ENCODE data around the gene CD160.
A peak's percentile ranks its signal among the peaks of the same experiment; 100 is the strongest.

CD160 gene

DNA sequence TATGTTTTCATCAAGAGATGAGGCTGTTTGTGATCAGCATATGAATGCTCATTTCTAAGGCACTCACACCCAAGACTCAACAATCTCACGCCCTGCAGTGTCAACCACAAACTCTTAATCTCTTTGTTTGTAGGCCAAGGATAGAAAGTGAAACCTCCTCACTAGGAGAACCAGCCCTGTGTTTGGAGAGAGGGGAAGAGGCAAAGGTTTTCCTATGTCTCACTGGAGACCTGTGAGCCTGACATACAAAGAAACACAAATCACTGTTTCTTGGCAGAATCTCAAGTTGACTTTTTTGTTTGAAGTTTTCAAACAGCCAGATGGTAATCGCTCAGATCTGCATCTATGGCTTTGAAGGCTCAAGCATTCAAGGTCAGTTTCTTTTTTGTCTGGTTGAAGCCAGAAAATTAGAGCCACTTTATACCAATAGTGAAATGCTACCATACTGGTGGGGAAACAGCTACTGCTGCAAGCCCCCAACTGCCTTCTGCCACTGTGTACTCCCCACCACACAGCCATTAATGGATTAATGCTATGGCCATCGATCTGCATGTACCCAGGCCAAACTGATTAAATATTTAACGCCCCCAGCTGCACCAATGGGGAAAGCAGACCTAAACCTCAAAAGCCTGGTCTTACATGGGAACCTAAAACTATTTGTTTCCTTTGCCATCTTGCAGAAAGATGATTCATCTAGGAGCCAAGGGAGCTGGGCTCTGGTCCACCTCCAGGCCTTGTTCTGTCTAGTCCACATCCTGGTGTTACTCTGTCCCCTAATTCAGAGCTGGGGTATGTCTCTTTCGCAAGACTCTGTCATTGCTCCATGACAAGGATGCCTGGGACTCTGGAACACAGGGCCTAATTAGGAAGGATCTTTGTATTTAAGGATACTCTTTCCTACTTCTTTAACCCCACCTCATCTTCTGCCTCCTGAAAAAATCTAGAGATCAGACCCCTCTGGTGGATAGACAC, 28.4 kb upstream of the CD160 start:
- DNase-seq (ENCODE audit: low read depth): peak; percentile 21
- no peak overlapping the region for H3K4me3 ChIP-seq (ENCODE audit: low read depth, low read length)
- no peak for TF ChIP-seq POLR2A (IDR thresholded peaks at IDR 0.05; ENCODE audit: extremely low read depth, insufficient read length)
- TF ChIP-seq, protein P1, sequence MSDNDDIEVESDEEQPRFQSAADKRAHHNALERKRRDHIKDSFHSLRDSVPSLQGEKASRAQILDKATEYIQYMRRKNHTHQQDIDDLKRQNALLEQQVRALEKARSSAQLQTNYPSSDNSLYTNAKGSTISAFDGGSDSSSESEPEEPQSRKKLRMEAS (IDR thresholded peaks at IDR 0.05; ENCODE audit: low read depth, low read length): no peak
- no peak for TF ChIP-seq MYC (IDR thresholded peaks at IDR 0.05; ENCODE audit: low read depth, low read length)
- TF ChIP-seq, protein P2, sequence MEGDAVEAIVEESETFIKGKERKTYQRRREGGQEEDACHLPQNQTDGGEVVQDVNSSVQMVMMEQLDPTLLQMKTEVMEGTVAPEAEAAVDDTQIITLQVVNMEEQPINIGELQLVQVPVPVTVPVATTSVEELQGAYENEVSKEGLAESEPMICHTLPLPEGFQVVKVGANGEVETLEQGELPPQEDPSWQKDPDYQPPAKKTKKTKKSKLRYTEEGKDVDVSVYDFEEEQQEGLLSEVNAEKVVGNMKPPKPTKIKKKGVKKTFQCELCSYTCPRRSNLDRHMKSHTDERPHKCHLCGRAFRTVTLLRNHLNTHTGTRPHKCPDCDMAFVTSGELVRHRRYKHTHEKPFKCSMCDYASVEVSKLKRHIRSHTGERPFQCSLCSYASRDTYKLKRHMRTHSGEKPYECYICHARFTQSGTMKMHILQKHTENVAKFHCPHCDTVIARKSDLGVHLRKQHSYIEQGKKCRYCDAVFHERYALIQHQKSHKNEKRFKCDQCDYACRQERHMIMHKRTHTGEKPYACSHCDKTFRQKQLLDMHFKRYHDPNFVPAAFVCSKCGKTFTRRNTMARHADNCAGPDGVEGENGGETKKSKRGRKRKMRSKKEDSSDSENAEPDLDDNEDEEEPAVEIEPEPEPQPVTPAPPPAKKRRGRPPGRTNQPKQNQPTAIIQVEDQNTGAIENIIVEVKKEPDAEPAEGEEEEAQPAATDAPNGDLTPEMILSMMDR (IDR thresholded peaks at IDR 0.05; ENCODE audit: low read depth, low read length): no peak

DNA sequence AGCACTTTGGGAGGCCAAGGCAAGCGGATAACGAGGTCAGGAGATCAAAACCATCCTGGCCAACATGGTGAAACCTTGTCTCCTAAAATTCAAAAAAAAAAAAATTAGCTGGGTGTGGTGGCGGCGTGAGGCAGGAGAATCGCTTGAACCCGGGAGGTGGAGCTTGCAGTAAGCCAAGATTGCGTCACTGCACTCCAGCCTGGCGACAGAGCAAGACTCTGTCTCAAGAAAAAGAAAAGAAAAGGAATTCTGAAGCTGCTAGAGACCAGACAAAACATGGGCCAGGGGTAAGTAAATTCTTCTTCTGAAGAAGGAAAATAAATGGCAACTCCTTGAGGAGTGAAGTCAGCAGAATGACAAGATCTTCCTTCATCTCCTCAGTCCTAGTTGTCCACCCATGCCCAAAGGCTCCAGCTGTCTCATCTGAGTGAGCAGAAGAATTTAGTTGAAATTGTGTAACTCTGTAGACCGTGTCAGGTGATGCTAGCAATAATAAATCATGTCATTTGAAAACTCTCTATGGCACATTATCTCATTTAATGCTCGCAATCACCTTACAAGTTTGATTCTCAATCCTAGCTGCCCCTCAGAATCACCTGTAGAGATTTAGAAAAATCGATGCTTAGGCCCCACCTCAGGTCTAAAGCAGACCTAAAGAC, 26.4 kb upstream of the CD160 start:
- no peak overlapping the region for H3K4me3 ChIP-seq (ENCODE audit: low read depth, low read length)

DNA sequence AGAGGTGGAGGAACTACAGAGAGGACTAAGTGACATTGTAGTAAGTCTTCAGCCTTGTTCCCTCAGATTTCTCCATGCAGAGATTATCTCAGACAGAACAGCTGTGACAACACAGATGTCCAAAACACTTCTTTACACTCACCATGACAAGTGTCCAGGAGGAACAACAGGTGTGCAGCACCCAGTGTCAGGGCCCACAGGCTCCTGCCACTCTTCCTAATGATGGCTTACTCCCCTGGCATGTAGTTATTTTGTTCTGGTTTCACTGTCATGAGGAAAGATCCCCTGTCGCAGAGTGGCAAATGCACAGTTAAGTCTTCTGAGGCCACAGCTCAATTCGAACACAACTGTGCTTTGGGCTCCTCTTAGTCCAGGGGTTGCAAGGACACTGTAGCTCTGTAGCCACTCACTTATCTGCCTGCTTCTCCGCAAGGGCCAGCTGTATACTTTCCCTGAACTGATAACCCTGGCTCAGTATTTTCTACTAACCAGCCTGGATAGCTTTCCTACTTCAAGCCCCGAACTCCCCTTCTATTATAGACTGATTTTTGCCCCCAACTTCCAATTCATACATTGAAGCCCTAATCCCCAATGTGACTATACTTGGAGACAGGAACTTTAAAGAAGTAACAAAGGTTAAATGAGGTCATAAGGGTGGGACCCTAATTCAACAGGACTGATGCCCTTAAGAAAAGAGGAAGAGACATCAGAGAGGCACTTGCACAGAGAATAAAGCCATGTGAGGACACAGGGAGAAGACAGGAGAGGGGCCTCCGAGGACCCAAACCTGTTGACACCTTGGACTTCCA, 23.3 kb upstream of the CD160 start:
- H3K4me3 ChIP-seq (ENCODE audit: low read depth, low read length): no peak overlapping the region
- peak; percentile 65 for DNase-seq (ENCODE audit: low read depth)

More for the DNA sequence above, 26.4 kb upstream of the CD160 start:
- no peak for DNase-seq (ENCODE audit: low read depth)
- TF ChIP-seq, protein P1 (IDR thresholded peaks at IDR 0.05; ENCODE audit: low read depth, low read length): no peak
- no peak for TF ChIP-seq POLR2A (IDR thresholded peaks at IDR 0.05; ENCODE audit: extremely low read depth, insufficient read length)
- TF ChIP-seq MYC (IDR thresholded peaks at IDR 0.05; ENCODE audit: low read depth, low read length): no peak
- TF ChIP-seq, protein P2 (IDR thresholded peaks at IDR 0.05; ENCODE audit: low read depth, low read length): no peak

DNA sequence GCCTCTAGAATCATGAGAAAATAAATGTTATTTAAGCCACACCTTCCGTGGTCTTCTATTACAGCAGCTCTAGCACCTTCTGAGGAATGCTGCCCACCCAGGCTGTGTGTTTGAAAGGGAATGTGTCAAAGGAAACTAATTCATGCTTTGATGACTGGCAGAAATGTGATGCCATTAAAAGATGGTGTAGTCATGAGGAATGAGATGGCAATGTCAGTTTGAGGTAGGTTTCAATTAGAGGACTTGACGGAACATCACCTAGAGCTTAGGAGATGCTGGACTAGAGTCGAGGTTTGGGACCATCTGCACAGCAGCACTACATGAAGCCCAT, 22.7 kb upstream of the CD160 start:
- H3K4me3 ChIP-seq (ENCODE audit: low read depth, low read length): no peak overlapping the region
- DNase-seq (ENCODE audit: low read depth): no peak
- TF ChIP-seq, protein P2 (IDR thresholded peaks at IDR 0.05; ENCODE audit: low read depth, low read length): no peak
- TF ChIP-seq, protein P1 (IDR thresholded peaks at IDR 0.05; ENCODE audit: low read depth, low read length): no peak
- TF ChIP-seq POLR2A (IDR thresholded peaks at IDR 0.05; ENCODE audit: extremely low read depth, insufficient read length): no peak

More for the DNA sequence above, 23.3 kb upstream of the CD160 start:
- TF ChIP-seq, protein P1 (IDR thresholded peaks at IDR 0.05; ENCODE audit: low read depth, low read length): peak; percentile 32; the same call in 1 of the 2 replicates
- TF ChIP-seq MYC (IDR thresholded peaks at IDR 0.05; ENCODE audit: low read depth, low read length): no peak

DNA sequence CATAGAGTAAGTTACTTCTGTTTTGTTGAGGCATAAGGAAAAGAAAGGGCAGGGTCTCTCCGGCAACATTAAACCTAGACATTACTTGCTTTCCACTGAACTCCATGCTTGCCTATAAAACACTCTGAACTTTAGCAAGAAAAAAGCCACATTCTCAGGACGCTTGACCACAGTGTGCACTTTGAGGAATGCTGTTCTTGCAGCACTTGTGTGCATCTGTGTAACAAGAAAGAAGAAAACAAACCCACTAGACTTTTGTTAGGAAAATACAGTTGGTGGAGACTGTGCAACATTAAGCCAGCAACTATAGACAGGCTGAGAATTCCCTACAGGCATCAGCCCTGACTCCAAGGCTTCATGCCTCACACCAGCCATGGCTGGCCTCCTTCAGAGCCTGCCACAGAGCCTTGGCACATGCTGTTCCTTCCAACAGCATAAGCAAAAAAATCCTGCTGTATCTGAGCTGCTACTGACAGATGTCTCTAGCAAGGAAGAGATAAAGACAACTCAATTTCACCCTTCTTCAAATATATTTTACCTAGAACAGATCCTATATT, 17.9 kb upstream of the CD160 start:
- no peak for DNase-seq (ENCODE audit: low read depth)
- no peak overlapping the region for H3K4me3 ChIP-seq (ENCODE audit: low read depth, low read length)
- TF ChIP-seq MYC (IDR thresholded peaks at IDR 0.05; ENCODE audit: low read depth, low read length) (no peak), POLR2A (IDR thresholded peaks at IDR 0.05; ENCODE audit: extremely low read depth, insufficient read length) (no peak)
- TF ChIP-seq, protein P2 (IDR thresholded peaks at IDR 0.05; ENCODE audit: low read depth, low read length): no peak
- TF ChIP-seq, protein P1 (IDR thresholded peaks at IDR 0.05; ENCODE audit: low read depth, low read length): no peak
